Ishikawa (cell line): ENCODE results near the gene TMEM139.
A peak's percentile ranks its signal among the peaks of the same experiment; 100 is the strongest.

Experiments used
- CEBPB ChIP-seq: IDR thresholded peaks from 2 replicates; pipeline ENCODE4 v1.6.1; 2012
- CREB1 ChIP-seq: IDR thresholded peaks from 2 replicates; pipeline ENCODE4 v1.6.1; 2012; ENCODE audit warnings: low read depth
- EGR1 ChIP-seq: IDR thresholded peaks from 2 replicates; pipeline ENCODE4 v1.6.1; 2012
- EP300 ChIP-seq: IDR thresholded peaks from 2 replicates; pipeline ENCODE4 v1.6.1; 2012; ENCODE audit warnings: borderline replicate concordance
- FOXM1 ChIP-seq: IDR thresholded peaks from 2 replicates; pipeline ENCODE4 v1.6.1; 2012; ENCODE audit warnings: low read depth, borderline replicate concordance
- NFIC ChIP-seq: IDR thresholded peaks from 2 replicates; pipeline ENCODE4 v1.6.1; 2012
- RAD21 ChIP-seq: IDR thresholded peaks from 2 replicates; pipeline ENCODE4 v1.6.1; 2012; ENCODE audit warnings: low read depth
- TAF1 ChIP-seq: IDR thresholded peaks from 2 replicates; pipeline ENCODE4 v1.6.1; 2012; ENCODE audit warnings: low read depth, mild to moderate bottlenecking
- TCF12 ChIP-seq: IDR thresholded peaks from 2 replicates; pipeline ENCODE4 v1.6.1; 2012; ENCODE audit warnings: low read depth
- TEAD4 ChIP-seq: IDR thresholded peaks from 2 replicates; pipeline ENCODE4 v1.6.1; 2012
- YY1 ChIP-seq: IDR thresholded peaks from 2 replicates; pipeline ENCODE4 v1.6.1; 2012; ENCODE audit warnings: low read depth
- ZBTB7A ChIP-seq: IDR thresholded peaks from 2 replicates; pipeline ENCODE4 v1.6.1; 2012; ENCODE audit warnings: low read depth
- TF ChIP-seq, protein P1 (sequence below): IDR thresholded peaks from 2 replicates; pipeline ENCODE4 v1.6.1; 2012
- TF ChIP-seq, protein P2 (sequence below): IDR thresholded peaks from 2 replicates; pipeline ENCODE4 v1.6.1; 2012; ENCODE audit warnings: low read depth, mild to moderate bottlenecking
- TF ChIP-seq, protein P3 (sequence below): IDR thresholded peaks from 2 replicates; pipeline ENCODE4 v1.6.1; 2012

Gene TMEM139

DNA sequence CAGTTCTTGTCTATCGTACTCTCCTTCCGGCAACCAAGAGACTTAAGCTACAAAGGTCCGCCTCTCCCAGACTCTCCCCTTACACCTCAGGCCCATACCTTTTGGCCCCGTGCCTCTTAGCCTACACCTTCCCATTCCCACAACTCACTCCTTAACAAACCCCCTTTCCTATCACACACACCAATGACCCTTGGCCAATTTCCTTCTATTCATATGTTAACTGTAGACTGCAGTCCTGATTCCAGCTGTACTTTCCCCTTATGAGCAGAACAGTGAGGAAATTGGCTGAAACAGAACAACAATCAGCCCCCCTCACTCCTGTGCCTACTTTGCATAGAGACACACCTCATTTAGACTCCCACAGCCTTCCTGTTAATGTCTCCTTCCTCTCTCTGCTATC is 1.4 kb upstream of the TMEM139 start:
- no peak for TF ChIP-seq ZBTB7A
- TF ChIP-seq YY1, result no peak
- no peak for TF ChIP-seq FOXM1
- no peak for TF ChIP-seq CEBPB
- TF ChIP-seq, protein P1, sequence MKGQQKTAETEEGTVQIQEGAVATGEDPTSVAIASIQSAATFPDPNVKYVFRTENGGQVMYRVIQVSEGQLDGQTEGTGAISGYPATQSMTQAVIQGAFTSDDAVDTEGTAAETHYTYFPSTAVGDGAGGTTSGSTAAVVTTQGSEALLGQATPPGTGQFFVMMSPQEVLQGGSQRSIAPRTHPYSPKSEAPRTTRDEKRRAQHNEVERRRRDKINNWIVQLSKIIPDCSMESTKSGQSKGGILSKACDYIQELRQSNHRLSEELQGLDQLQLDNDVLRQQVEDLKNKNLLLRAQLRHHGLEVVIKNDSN, result no peak
- TF ChIP-seq EGR1, result no peak
- no peak for TF ChIP-seq TAF1
- no peak for TF ChIP-seq CREB1
- no peak for TF ChIP-seq TEAD4
- TF ChIP-seq RAD21, result no peak
- TF ChIP-seq TCF12, result no peak
- TF ChIP-seq, protein P2, sequence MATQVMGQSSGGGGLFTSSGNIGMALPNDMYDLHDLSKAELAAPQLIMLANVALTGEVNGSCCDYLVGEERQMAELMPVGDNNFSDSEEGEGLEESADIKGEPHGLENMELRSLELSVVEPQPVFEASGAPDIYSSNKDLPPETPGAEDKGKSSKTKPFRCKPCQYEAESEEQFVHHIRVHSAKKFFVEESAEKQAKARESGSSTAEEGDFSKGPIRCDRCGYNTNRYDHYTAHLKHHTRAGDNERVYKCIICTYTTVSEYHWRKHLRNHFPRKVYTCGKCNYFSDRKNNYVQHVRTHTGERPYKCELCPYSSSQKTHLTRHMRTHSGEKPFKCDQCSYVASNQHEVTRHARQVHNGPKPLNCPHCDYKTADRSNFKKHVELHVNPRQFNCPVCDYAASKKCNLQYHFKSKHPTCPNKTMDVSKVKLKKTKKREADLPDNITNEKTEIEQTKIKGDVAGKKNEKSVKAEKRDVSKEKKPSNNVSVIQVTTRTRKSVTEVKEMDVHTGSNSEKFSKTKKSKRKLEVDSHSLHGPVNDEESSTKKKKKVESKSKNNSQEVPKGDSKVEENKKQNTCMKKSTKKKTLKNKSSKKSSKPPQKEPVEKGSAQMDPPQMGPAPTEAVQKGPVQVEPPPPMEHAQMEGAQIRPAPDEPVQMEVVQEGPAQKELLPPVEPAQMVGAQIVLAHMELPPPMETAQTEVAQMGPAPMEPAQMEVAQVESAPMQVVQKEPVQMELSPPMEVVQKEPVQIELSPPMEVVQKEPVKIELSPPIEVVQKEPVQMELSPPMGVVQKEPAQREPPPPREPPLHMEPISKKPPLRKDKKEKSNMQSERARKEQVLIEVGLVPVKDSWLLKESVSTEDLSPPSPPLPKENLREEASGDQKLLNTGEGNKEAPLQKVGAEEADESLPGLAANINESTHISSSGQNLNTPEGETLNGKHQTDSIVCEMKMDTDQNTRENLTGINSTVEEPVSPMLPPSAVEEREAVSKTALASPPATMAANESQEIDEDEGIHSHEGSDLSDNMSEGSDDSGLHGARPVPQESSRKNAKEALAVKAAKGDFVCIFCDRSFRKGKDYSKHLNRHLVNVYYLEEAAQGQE, result no peak
- no peak for TF ChIP-seq NFIC
- TF ChIP-seq EP300, result no peak
- TF ChIP-seq, protein P3, sequence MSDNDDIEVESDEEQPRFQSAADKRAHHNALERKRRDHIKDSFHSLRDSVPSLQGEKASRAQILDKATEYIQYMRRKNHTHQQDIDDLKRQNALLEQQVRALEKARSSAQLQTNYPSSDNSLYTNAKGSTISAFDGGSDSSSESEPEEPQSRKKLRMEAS, result no peak

DNA sequence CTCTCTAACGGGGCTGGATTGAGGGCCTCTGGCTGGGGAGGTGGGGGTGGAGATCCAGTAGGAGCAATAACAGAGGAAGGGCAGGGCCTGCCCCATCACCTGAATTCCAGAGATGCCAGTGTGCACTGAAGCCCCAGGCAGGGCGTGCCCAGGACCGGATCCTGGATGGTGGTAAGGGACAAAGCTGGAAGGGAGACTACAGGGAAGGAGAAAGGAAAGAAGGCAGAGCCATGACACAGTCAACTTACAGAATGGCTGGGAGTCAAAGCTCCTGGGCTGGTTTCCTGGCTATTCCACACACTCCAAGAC is 666 bp downstream of the TMEM139 start:
- TF ChIP-seq RAD21 (no peak), EGR1 (no peak), NFIC (no peak), CREB1 (no peak), CEBPB (0 out of 2 replicates have a peak, but pooled peaks have one; percentile 7), FOXM1 (no peak), TCF12 (0 out of 2 replicates have a peak, but pooled peaks have one; percentile 63), YY1 (peak; percentile 58), TEAD4 (peak; percentile 98), ZBTB7A (0 out of 2 replicates have a peak, but pooled peaks have one; percentile 10), TAF1 (no peak), EP300 (peak; percentile 45; the same call in 1 of the 2 replicates)
- TF ChIP-seq, protein P2, result no peak
- TF ChIP-seq, protein P1, result no peak
- TF ChIP-seq, protein P3, result peak; percentile 40; the same call in 1 of the 2 replicates

DNA sequence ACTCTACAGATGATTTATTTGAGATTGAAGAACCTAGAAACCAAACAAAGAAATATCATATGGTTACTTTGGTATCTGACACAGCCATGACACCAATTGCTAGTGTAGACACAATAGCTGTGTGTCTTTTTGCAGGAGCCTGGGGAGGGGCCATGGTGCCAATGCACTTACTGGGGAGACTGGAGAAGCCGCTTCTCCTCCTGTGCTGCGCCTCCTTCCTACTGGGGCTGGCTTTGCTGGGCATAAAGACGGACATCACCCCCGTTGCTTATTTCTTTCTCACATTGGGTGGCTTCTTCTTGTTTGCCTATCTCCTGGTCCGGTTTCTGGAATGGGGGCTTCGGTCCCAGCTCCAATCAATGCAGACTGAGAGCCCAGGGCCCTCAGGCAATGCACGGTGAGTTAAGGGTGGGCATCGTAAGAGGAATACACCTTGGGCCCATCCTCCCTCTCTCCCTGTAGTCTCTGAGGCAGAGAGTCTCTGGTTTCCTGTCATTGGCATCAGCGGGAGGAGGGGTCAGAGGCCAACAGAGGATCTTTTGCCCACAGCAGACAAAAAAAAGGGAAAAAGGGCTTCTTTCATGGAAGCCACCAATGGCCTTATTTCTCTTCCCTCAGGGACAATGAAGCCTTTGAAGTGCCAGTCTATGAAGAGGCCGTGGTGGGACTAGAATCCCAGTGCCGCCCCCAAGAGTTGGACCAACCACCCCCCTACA is 1.2 kb downstream of the TMEM139 start:
- TF ChIP-seq, protein P3, result no peak
- TF ChIP-seq ZBTB7A (no peak), NFIC (no peak), CEBPB (no peak), EGR1 (no peak), TEAD4 (no peak), YY1 (no peak), TCF12 (no peak), TAF1 (no peak), FOXM1 (no peak), RAD21 (no peak)
- TF ChIP-seq, protein P2, result no peak
- TF ChIP-seq, protein P1, result no peak
